Measurements from ENCODE around the gene DLX6.

DNA sequence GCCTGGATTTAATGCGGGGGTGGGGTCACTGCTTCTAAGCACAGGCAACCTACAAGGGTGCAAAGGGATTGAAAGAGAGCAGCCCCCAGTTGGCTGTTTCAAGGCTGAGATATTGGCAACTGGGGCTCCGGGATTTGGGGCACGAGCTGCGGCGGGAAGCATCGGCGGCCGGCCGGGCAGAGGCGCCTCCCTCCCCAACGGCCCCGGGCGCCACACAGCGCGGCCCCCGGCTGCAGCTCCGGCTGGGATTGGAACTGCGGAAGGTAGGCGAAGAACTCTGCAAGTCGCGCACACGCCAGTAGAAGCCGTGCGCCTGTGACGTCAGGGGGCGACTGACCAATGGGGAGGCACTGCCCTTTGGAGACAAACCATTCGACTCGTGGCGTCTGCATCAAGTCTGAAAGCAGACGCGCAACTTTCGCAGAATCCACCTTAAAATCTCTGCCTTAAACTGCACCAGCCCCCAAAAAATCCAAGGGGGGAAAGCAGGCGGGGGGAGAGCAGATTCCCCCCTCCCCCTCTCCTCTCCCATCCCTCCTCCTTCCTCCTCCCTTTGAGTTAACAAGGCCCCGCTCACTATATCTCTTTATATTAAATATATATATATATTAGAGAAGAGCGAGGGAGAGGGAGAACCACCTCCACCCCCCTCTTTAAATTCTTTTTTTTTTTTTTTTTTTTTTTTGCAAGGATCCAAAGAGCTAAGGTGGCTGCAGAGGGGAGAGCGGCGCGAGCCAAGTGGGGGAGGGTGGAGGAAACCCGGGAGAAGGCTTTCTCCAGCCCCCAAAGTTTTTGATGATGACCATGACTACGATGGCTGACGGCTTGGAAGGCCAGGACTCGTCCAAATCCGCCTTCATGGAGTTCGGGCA is at the start of gene DLX6:
- TF ChIP-seq, protein P1, sequence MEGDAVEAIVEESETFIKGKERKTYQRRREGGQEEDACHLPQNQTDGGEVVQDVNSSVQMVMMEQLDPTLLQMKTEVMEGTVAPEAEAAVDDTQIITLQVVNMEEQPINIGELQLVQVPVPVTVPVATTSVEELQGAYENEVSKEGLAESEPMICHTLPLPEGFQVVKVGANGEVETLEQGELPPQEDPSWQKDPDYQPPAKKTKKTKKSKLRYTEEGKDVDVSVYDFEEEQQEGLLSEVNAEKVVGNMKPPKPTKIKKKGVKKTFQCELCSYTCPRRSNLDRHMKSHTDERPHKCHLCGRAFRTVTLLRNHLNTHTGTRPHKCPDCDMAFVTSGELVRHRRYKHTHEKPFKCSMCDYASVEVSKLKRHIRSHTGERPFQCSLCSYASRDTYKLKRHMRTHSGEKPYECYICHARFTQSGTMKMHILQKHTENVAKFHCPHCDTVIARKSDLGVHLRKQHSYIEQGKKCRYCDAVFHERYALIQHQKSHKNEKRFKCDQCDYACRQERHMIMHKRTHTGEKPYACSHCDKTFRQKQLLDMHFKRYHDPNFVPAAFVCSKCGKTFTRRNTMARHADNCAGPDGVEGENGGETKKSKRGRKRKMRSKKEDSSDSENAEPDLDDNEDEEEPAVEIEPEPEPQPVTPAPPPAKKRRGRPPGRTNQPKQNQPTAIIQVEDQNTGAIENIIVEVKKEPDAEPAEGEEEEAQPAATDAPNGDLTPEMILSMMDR (IDR thresholded peaks at IDR 0.05): no peak
- TF ChIP-seq POLR2A (IDR thresholded peaks at IDR 0.05): no peak

All from right lobe of liver (tissue), 4 donors.